Stimulated activated CD8-positive, alpha-beta memory T cell treated with anti-CD3 and anti-CD28 coated beads, Interleukin-7, amount 100 ng/mL, for 24 hours (primary cell): ENCODE results near the gene SULT1A4.
A peak's percentile ranks its signal among the peaks of the same experiment; 100 is the strongest.
"Not testable (repeated sequence)": the region's sequence is repeated elsewhere in the genome, so short reads cannot be mapped to it uniquely, and the experiment has no call there.

Source experiments
- DNase-seq: peaks from one replicate; pipeline ENCODE4 v3.0.0-alpha.2; 2020; ENCODE audit warnings: low read depth

The SULT1A4 gene

GRCh38 chr16:29459706-29460646 is at the start of gene SULT1A4:
TSS of gene SULT1A4 (plus strand) at chr16:29459913. CDS start at chr16:29461386, 1,473 bp downstream.
- not testable (repeated sequence) for DNase-seq

GRCh38 chr16:29423587-29423986 is 36.1 kb upstream of the SULT1A4 start:
- DNase-seq: not testable (repeated sequence)

GRCh38 chr16:29425390-29425789 is 34.3 kb upstream of the SULT1A4 start:
- DNase-seq: not testable (repeated sequence)

GRCh38 chr16:29453754-29454153 is 6.0 kb upstream of the SULT1A4 start:
- not testable (repeated sequence) for DNase-seq

- DNase-seq: not testable (repeated sequence)
These were observed 5.4 kb upstream of the SULT1A4 start, which contains the start of the genes BOLA2 and SLX1B for GRCh38 chr16:29454269-29454668. TSS of gene BOLA2 (minus strand) at chr16:29454351. CDS start at chr16:29454253, 98 bp downstream. TSS of gene SLX1B (plus strand) at chr16:29454533.

GRCh38 chr16:29454828-29455227 is 4.9 kb upstream of the SULT1A4 start:
- not testable (repeated sequence) for DNase-seq

- not testable (repeated sequence) for DNase-seq
These were observed 2.1 kb upstream of the SULT1A4 start for GRCh38 chr16:29457660-29458059.

GRCh38 chr16:29460647-29461030 is 926 bp downstream of the SULT1A4 start:
- not testable (repeated sequence) for DNase-seq

- DNase-seq: not testable (repeated sequence)
These were observed 6.5 kb downstream of the SULT1A4 start for GRCh38 chr16:29465985-29466824.

GRCh38 chr16:29466904-29467303 is 7.2 kb downstream of the SULT1A4 start:
- DNase-seq: not testable (repeated sequence)

GRCh38 chr16:29467654-29468366 is 8.1 kb downstream of the SULT1A4 start:
- DNase-seq: not testable (repeated sequence)

GRCh38 chr16:29469660-29470059 is 9.9 kb downstream of the SULT1A4 start:
- DNase-seq: peak; percentile 2

GRCh38 chr16:29472065-29472464 is 12.4 kb downstream of the SULT1A4 start:
- not testable (repeated sequence) for DNase-seq

- not testable (repeated sequence) for DNase-seq
These were observed 22.6 kb downstream of the SULT1A4 start for GRCh38 chr16:29482276-29482675.

GRCh38 chr16:29506308-29506707 is 46.6 kb downstream of the SULT1A4 start, which contains the start of gene NPIPB12:
TSS of gene NPIPB12 (minus strand) at chr16:29506408.
- DNase-seq: not testable (repeated sequence)
